Loucy (cell line): ENCODE measurements around the gene PAX3.

Experiments
- H2AFZ ChIP-seq: fragments of 200-600 bp; sonication (generic); 2 replicates; pipeline ENCODE4 v1.6.0; 2016; ENCODE audit warnings: antibody characterized with exemption, mild to moderate bottlenecking, low read length, moderate library complexity
- H3F3A ChIP-seq: fragments of 200-600 bp; 2 replicates; pipeline ENCODE4 v1.6.0; 2016; ENCODE audit warnings: antibody characterized with exemption, low read depth, mild to moderate bottlenecking
- H3K27me3 ChIP-seq: fragments of 200-600 bp; sonication (generic); 2 replicates; pipeline ENCODE4 v1.6.1; 2014; ENCODE audit warnings: low read length, mild to moderate bottlenecking; ENCODE audit not compliant: insufficient read depth, poor library complexity, severe bottlenecking
- H3K36me3 ChIP-seq: fragments of 200-600 bp; sonication (generic); 2 replicates; pipeline ENCODE4 v1.6.1; 2016; ENCODE audit warnings: low read length; ENCODE audit not compliant: insufficient read depth
- H3K4me1 ChIP-seq: fragments of 200-600 bp; sonication (generic); 2 replicates; pipeline ENCODE4 v1.5.1; 2014; ENCODE audit warnings: low read length, mild to moderate bottlenecking; ENCODE audit not compliant: insufficient read depth, poor library complexity, severe bottlenecking
- H3K4me2 ChIP-seq: fragments of 200-600 bp; sonication (generic); 2 replicates; pipeline ENCODE4 v1.6.0; 2014; ENCODE audit warnings: antibody characterized with exemption, low read length, low read depth, mild to moderate bottlenecking; ENCODE audit not compliant: poor library complexity, severe bottlenecking
- H3K4me3 ChIP-seq: fragments of 200-600 bp; sonication (generic); 2 replicates; pipeline ENCODE4 v1.5.1; 2014; ENCODE audit warnings: low read length, mild to moderate bottlenecking, mixed read lengths; ENCODE audit not compliant: poor library complexity, severe bottlenecking
- H3K79me2 ChIP-seq: fragments of 200-600 bp; sonication (generic); 2 replicates; pipeline ENCODE4 v1.6.1; 2014; ENCODE audit warnings: low read length; ENCODE audit not compliant: insufficient read depth
- H3K9ac ChIP-seq: fragments of 200-600 bp; sonication (generic); 2 replicates; pipeline ENCODE4 v1.6.0; 2014; ENCODE audit warnings: mild to moderate bottlenecking, low read depth, low read length, moderate library complexity; ENCODE audit not compliant: poor library complexity, severe bottlenecking
- H3K9me2 ChIP-seq: fragments of 200-600 bp; sonication (generic); replicated peaks from 2 replicates; pipeline ENCODE4 v1.6.1; 2016; ENCODE audit warnings: low read depth, low read length, mixed read lengths
- H3K9me3 ChIP-seq: fragments of 200-600 bp; sonication (generic); 2 replicates; pipeline ENCODE4 v1.6.1; 2014; ENCODE audit warnings: mild to moderate bottlenecking, antibody characterized with exemption, low read length, low read depth; ENCODE audit not compliant: insufficient read depth
- H4K20me1 ChIP-seq: fragments of 200-600 bp; sonication (generic); 2 replicates; pipeline ENCODE4 v1.6.0; 2014; ENCODE audit warnings: antibody characterized with exemption, low read length, mild to moderate bottlenecking; ENCODE audit not compliant: insufficient read depth, poor library complexity, severe bottlenecking
- CTCF ChIP-seq: fragments of 200-600 bp; sonication (generic); conservative IDR thresholded peaks from 2 replicates; pipeline ENCODE4 v1.5.1; 2014; ENCODE audit warnings: mild to moderate bottlenecking, antibody characterized with exemption, low read length
- EZH2phosphoT487 ChIP-seq: fragments of 200-600 bp; IDR thresholded peaks from 2 replicates; pipeline ENCODE4 v1.6.1; 2018; ENCODE audit warnings: antibody characterized with exemption, mild to moderate bottlenecking, moderate library complexity, borderline replicate concordance

PAX3 gene

GRCh38 chr2:222294996-222295367 is 3.8 kb downstream of the PAX3 start:
- Histone ChIP-seq H3K4me2 (no peak overlapping the region), H4K20me1 (no peaks in the 10 kb centered on the region), H3K9me2 (no peaks in the 10 kb centered on the region), H2AFZ (no peak overlapping the region), H3K4me1 (no peaks in the 10 kb centered on the region), H3K9me3 (no peaks in the 10 kb centered on the region), H3F3A (no peaks in the 10 kb centered on the region), H3K27me3 (no peaks in the 10 kb centered on the region), H3K4me3 (no peak overlapping the region), H3K36me3 (no peaks in the 10 kb centered on the region), H3K79me2 (no peaks in the 10 kb centered on the region), H3K9ac (no peak overlapping the region)
- no peak for TF ChIP-seq CTCF
- no peak for TF ChIP-seq EZH2phosphoT487

- no peaks in the 10 kb centered on the region for H3K27me3 ChIP-seq
Observed at GRCh38 chr2:222293660-222294630, 4.9 kb downstream of the PAX3 start.

More at GRCh38 chr2:222293660-222294630, 4.9 kb downstream of the PAX3 start:
- no peaks in the 10 kb centered on the region for H3K79me2 ChIP-seq
- no peaks in the 10 kb centered on the region for H4K20me1 ChIP-seq
- no peak for TF ChIP-seq CTCF
- TF ChIP-seq EZH2phosphoT487: no peak
- no peak overlapping the region for H3K9ac ChIP-seq
- no peaks in the 10 kb centered on the region for H3K36me3 ChIP-seq
- H3K4me3 ChIP-seq: no peak overlapping the region
- H2AFZ ChIP-seq: no peak overlapping the region
- H3K9me2 ChIP-seq: no peaks in the 10 kb centered on the region
- H3K4me1 ChIP-seq: no peaks in the 10 kb centered on the region
- no peak overlapping the region for H3K4me2 ChIP-seq
- no peaks in the 10 kb centered on the region for H3K9me3 ChIP-seq
- no peaks in the 10 kb centered on the region for H3F3A ChIP-seq
